ENCODE data around the gene CAPN10.

Gene CAPN10

GRCh38 chr2:240640939-240641338 lies 54.4 kb downstream of the CAPN10 start:
- no peak overlapping the region for H3K27ac ChIP-seq
- ChIA-PET CTCF (interaction anchor here (0.5 to 1.0 kb wide), 5 partner anchors 37 to 314 kb away, joined by 3 to 4 read pairs (median 3); no protein-coding TSS in a partner anchor), POLR2A (ENCODE audit: low non-redundant PET) (no interaction called here)
- no peak for TF ChIP-seq CTCF (conservative IDR thresholded peaks at IDR 0.05; ENCODE audit: low read depth)
- DNase-seq (ENCODE audit: low spot score): peak; percentile 34

- no peak for DNase-seq (ENCODE audit: low spot score)
- CTCF ChIA-PET: interaction anchor here (0.7 kb wide), 1 partner anchor 205 kb away, joined by 3 read pairs; no protein-coding TSS in a partner anchor
- no peak overlapping the region for H3K27ac ChIP-seq
- POLR2A ChIA-PET (ENCODE audit: low non-redundant PET): interaction anchor here (0.6 kb wide), 1 partner anchor 196 kb away, joined by 3 read pairs; no protein-coding TSS in a partner anchor
- TF ChIP-seq CTCF (conservative IDR thresholded peaks at IDR 0.05; ENCODE audit: low read depth): no peak
These were observed 55.7 kb downstream of the CAPN10 start for GRCh38 chr2:240642061-240642805.

- H3K27ac ChIP-seq: no peak overlapping the region
- ChIA-PET CTCF (no interaction called here), POLR2A (ENCODE audit: low non-redundant PET) (interaction anchor here (0.6 kb wide), 1 partner anchor 195 kb away, joined by 3 read pairs; no protein-coding TSS in a partner anchor)
- no peak for DNase-seq (ENCODE audit: low spot score)
- no peak for TF ChIP-seq CTCF (conservative IDR thresholded peaks at IDR 0.05; ENCODE audit: low read depth)
These were observed 56.2 kb downstream of the CAPN10 start for GRCh38 chr2:240642806-240643092.

GRCh38 chr2:240643093-240643810 lies 56.7 kb downstream of the CAPN10 start:
- no peak for TF ChIP-seq CTCF (conservative IDR thresholded peaks at IDR 0.05; ENCODE audit: low read depth)
- no peak overlapping the region for H3K27ac ChIP-seq
- CTCF ChIA-PET: interaction anchor here (0.6 to 0.7 kb wide), 2 partner anchors 500 to 643 kb away, joined by 3 read pairs; no protein-coding TSS in a partner anchor
- DNase-seq (ENCODE audit: low spot score): no peak
- POLR2A ChIA-PET (ENCODE audit: low non-redundant PET): no interaction called here

- TF ChIP-seq CTCF (conservative IDR thresholded peaks at IDR 0.05; ENCODE audit: low read depth): no peak
- CTCF ChIA-PET: interaction anchor here (0.6 to 0.7 kb wide), 2 partner anchors 500 to 643 kb away, joined by 3 read pairs; no protein-coding TSS in a partner anchor
- DNase-seq (ENCODE audit: low spot score): no peak
- H3K27ac ChIP-seq: no peak overlapping the region
- POLR2A ChIA-PET (ENCODE audit: low non-redundant PET): no interaction called here
These were observed 57.2 kb downstream of the CAPN10 start for GRCh38 chr2:240643811-240644150.

- ChIA-PET CTCF (no interaction called here), POLR2A (ENCODE audit: low non-redundant PET) (no interaction called here)
- H3K27ac ChIP-seq: no peak overlapping the region
- TF ChIP-seq CTCF (conservative IDR thresholded peaks at IDR 0.05; ENCODE audit: low read depth): no peak
- no peak for DNase-seq (ENCODE audit: low spot score)
These were observed 57.7 kb downstream of the CAPN10 start for GRCh38 chr2:240644171-240644651.
